ENCODE results near the gene SKIC8.

DNA sequence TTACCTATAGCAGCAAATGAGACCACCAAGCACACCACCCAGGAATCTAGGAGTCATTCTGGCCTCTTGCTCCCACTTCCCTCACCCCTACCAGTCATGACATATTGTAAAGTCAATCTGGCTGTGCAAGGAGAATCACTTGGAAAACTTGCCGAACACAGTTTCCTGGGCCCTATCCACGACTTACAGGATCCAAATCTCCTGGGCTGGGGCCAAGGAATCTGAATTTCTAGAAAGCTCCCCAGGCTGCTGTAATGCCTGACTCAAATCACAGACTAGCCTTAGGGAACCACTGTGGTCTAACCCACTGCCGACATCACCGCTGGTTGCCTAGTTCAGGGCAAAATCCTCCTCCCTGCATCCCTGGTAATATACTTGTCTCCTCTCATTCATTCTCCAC lies 36.6 kb upstream of the SKIC8 start:
- TF ChIP-seq, protein P1, sequence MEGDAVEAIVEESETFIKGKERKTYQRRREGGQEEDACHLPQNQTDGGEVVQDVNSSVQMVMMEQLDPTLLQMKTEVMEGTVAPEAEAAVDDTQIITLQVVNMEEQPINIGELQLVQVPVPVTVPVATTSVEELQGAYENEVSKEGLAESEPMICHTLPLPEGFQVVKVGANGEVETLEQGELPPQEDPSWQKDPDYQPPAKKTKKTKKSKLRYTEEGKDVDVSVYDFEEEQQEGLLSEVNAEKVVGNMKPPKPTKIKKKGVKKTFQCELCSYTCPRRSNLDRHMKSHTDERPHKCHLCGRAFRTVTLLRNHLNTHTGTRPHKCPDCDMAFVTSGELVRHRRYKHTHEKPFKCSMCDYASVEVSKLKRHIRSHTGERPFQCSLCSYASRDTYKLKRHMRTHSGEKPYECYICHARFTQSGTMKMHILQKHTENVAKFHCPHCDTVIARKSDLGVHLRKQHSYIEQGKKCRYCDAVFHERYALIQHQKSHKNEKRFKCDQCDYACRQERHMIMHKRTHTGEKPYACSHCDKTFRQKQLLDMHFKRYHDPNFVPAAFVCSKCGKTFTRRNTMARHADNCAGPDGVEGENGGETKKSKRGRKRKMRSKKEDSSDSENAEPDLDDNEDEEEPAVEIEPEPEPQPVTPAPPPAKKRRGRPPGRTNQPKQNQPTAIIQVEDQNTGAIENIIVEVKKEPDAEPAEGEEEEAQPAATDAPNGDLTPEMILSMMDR (IDR thresholded peaks at IDR 0.05) = no peak
- no peak for TF ChIP-seq POLR2A (IDR thresholded peaks at IDR 0.05)
